Esophagus squamous epithelium (tissue), 5 donors: ENCODE measurements around the gene PIAS4. TPM values are rescaled to one million over a fixed set of nuclear protein-coding genes. Genes with fewer than 3 reads are reported as not detected.

Experiments used
- DNase-seq: peaks from one replicate; lab custom pipeline; 2025; lab: John Stamatoyannopoulos, UW
- H3K27ac ChIP-seq, 4 donors: fragments of 200-600 bp; sonication (generic); one replicate each; pipeline ENCODE4 v1.5.1; 2016 to 2019; ENCODE audit warnings: mild to moderate bottlenecking in 1 of 4
- H3K27me3 ChIP-seq, 4 donors: fragments of 200-600 bp; sonication (generic); 1 replicate in 3 of 4; 2 replicates in 1 of 4; pipeline versions ENCODE4 v1.5.1 to v1.6.0; 2017 to 2021; ENCODE audit warnings: antibody characterized with exemption in 1 of 4
- H3K36me3 ChIP-seq, 3 donors: fragments of 200-600 bp; sonication (generic); one replicate each; pipeline ENCODE4 v1.5.1; 2016 to 2019
- H3K4me1 ChIP-seq, 3 donors: fragments of 200-600 bp; sonication (generic); one replicate each; pipeline ENCODE4 v1.5.1; 2017 to 2019
- H3K4me3 ChIP-seq, 4 donors: fragments of 200-600 bp; sonication (generic); 1 replicate in 3 of 4; 2 replicates in 1 of 4; pipeline ENCODE4 v1.5.1; 2016 to 2019; ENCODE audit warnings: mild to moderate bottlenecking in 2 of 4, moderate library complexity in 1 of 4
- H3K9me3 ChIP-seq, 3 donors: fragments of 200-600 bp; sonication (generic); one replicate each; pipeline ENCODE4 v1.5.1; 2016 to 2019
- CTCF ChIP-seq, 6 experiments: fragments of 450-650 bp in 4 of 6; fragments of 200-600 bp in 2 of 6; sonication (generic) in 2 of 6; IDR thresholded peaks; one replicate each; pipeline ENCODE4 v1.5.1; 2016 to 2019; ENCODE audit warnings: antibody characterized with exemption in 6 of 6, mild to moderate bottlenecking in 4 of 6, moderate library complexity in 4 of 6
- POLR2A ChIP-seq, 4 donors: fragments of 450-650 bp; IDR thresholded peaks; one replicate each; pipeline ENCODE4 v1.6.1; 2017; ENCODE audit warnings: antibody characterized with exemption in 4 of 4, mild to moderate bottlenecking in 4 of 4, moderate library complexity in 3 of 4
- WGBS, 2 donors: methylation state at CpG; one replicate each; pipeline ENCODE4 v1.1.5; 2018; 5-methylcytosine and 5-hydroxymethylcytosine counted together
- intact Hi-C: fragments of 100-400 bp; cut with DNase I; formaldehyde crosslinking; loops from one replicate; pipeline ENCODE4 v1.15.0; 2022
- total RNA-seq, 4 donors: library from RNA; depleted of rRNA; stranded (reverse); fragments of >200 nt; gene quantifications; one replicate each; pipeline ENCODE4 v1.1.0, GENCODE V29; 2016
- donor health status: DM: yes; HTN: yes; CAD: no.

PIAS4 gene
- total RNA-seq, 4 donors from 2014 or later, result 11.4 to 15.1 (median 13.0) TPM

GRCh38 chr19:4063369-4064148, 56.0 kb downstream of the PIAS4 start:
- H3K4me3 ChIP-seq, result peak overlapping the region; percentile 81 to 100 (median 99)
- 4 to 25% methylated on average over 7 to 17 of the region's 31 CpGs for WGBS, 2 donors
- H3K4me1 ChIP-seq, result peaks cover 60 to 73% (median 68%) of the 10 kb centered on the region in 3 donors

GRCh38 chr19:4064149-4064495, 56.6 kb downstream of the PIAS4 start:
- Histone ChIP-seq H3K4me3 (peak overlapping the region; percentile 81 to 100 (median 99)), H3K27ac (peak overlapping the region; percentile 97 to 99 (median 98)), H3K4me1 (peaks cover 56 to 73% (median 63%) of the 10 kb centered on the region in 3 donors), H3K36me3 (peaks cover 0 to 14% (median 5%) of the 10 kb centered on the region in 3 donors), H3K27me3 (no peaks in the 10 kb centered on the region), H3K9me3 (no peaks in the 10 kb centered on the region)
- no peak for DNase-seq
- TF ChIP-seq POLR2A (IDR thresholded peaks at IDR 0.05), result no peak
- TF ChIP-seq CTCF (IDR thresholded peaks at IDR 0.05), result no peak
- 0 to 1% methylated on average over 10 to 12 of the region's 24 CpGs for WGBS, 2 donors
- intact Hi-C loops, result no loop called here

More at GRCh38 chr19:4063369-4064148, 56.0 kb downstream of the PIAS4 start:
- no peak for DNase-seq
- Histone ChIP-seq H3K9me3 (no peaks in the 10 kb centered on the region), H3K27ac (peak overlapping the region; percentile 97 to 99 (median 98)), H3K27me3 (no peaks in the 10 kb centered on the region), H3K36me3 (peaks cover 0 to 14% (median 5%) of the 10 kb centered on the region in 3 donors)
- intact Hi-C loops, result no loop called here
- TF ChIP-seq CTCF (IDR thresholded peaks at IDR 0.05) (peak in 2 of 6 experiments; percentile 6 to 18), POLR2A (IDR thresholded peaks at IDR 0.05) (peak in 1 of 4 donors; percentile 18)

GRCh38 chr19:4064496-4065260, 57.1 kb downstream of the PIAS4 start:
- intact Hi-C loops, result no loop called here
- 0% methylated on average over 1 of the region's 57 CpGs; no CpG with 5 or more reads in 1 of the 2 donors for WGBS, 2 donors
- TF ChIP-seq CTCF (IDR thresholded peaks at IDR 0.05) (no peak), POLR2A (IDR thresholded peaks at IDR 0.05) (peak in 1 of 4 donors; percentile 6)
- no peaks in the 10 kb centered on the region for H3K27me3 ChIP-seq
- H3K4me1 ChIP-seq, result peaks cover 51 to 69% (median 57%) of the 10 kb centered on the region in 3 donors
- peaks cover 0 to 14% (median 5%) of the 10 kb centered on the region in 3 donors for H3K36me3 ChIP-seq
- H3K27ac ChIP-seq, result peak overlapping the region; percentile 97 to 99 (median 98)
- peak overlapping the region; percentile 81 to 100 (median 99) for H3K4me3 ChIP-seq
- H3K9me3 ChIP-seq, result no peaks in the 10 kb centered on the region
- no peak for DNase-seq

GRCh38 chr19:4065430-4066175, 58.1 kb downstream of the PIAS4 start:
- no CpG with 5 or more reads among the region's 98 CpGs for WGBS, 2 donors
- intact Hi-C loops, result no loop called here
- Histone ChIP-seq H3K9me3 (no peaks in the 10 kb centered on the region), H3K27me3 (no peaks in the 10 kb centered on the region), H3K4me3 (peak overlapping the region; percentile 98 to 100 (median 99)), H3K27ac (peak overlapping the region; percentile 99 to 100 (median 99)), H3K4me1 (peaks cover 42 to 60% (median 48%) of the 10 kb centered on the region in 3 donors), H3K36me3 (peaks cover 0 to 14% (median 5%) of the 10 kb centered on the region in 3 donors)
- DNase-seq, result peak; percentile 78
- TF ChIP-seq POLR2A (IDR thresholded peaks at IDR 0.05) (no peak), CTCF (IDR thresholded peaks at IDR 0.05) (peak in 1 of 6 experiments; percentile 16)
